Activated CD8-positive, alpha-beta T cell treated with anti-CD3 and anti-CD28 coated beads, Interleukin-2, amount 10 ng/mL, durations not matched to agents 7 days and 5 days (primary cell): ENCODE results near the gene MYL6B. TPM values are rescaled to one million over a fixed set of nuclear protein-coding genes. Genes with fewer than 3 reads are reported as not detected.
"Not testable (repeated sequence)": the region's sequence is repeated elsewhere in the genome, so short reads cannot be mapped to it uniquely, and the experiment has no call there.

ENCODE experiments used
- ATAC-seq: fragments of 150-1000 bp; cut with Tn5 transposase; one replicate; pipeline ENCODE4 v1.10.0; 2021; ENCODE audit warnings: moderate library complexity
- CTCF ChIA-PET: fragments of 350-600 bp; sonication (Branson Sonifier 250); formaldehyde crosslinking; loops from one replicate; lab custom pipeline; 2021; ENCODE audit warnings: antibody characterized with exemption; lab: Charles Lee
- POLR2A ChIA-PET: fragments of 350-600 bp; sonication (Branson Sonifier 250); formaldehyde crosslinking; loops from one replicate; lab custom pipeline; 2021; ENCODE audit warnings: antibody characterized with exemption; lab: Charles Lee
- DNase-seq: peaks from one replicate; pipeline ENCODE4 v3.0.0-alpha.2; 2020
- H3K27ac Mint-ChIP-seq: one replicate; pipeline ENCODE4 v1.8.0; 2021; ENCODE audit warnings: mild to moderate bottlenecking, mixed read lengths
- H3K27me3 Mint-ChIP-seq: one replicate; pipeline ENCODE4 v1.8.0; 2021; ENCODE audit warnings: low read depth, mixed read lengths
- H3K36me3 Mint-ChIP-seq: one replicate; pipeline ENCODE4 v1.8.0; 2021; ENCODE audit warnings: low read depth, mixed read lengths
- H3K4me1 Mint-ChIP-seq: one replicate; pipeline ENCODE4 v1.8.0; 2021; ENCODE audit warnings: low read depth, mixed read lengths
- H3K4me3 Mint-ChIP-seq: one replicate; pipeline ENCODE4 v1.8.0; 2021; ENCODE audit warnings: mild to moderate bottlenecking, mixed read lengths
- H3K9me3 Mint-ChIP-seq: one replicate; pipeline ENCODE4 v1.8.0; 2022; ENCODE audit warnings: mixed read lengths; ENCODE audit not compliant: insufficient read depth
- total RNA-seq, 2 experiments: library from RNA; stranded (reverse); gene quantifications; one replicate each; pipeline ENCODE4 v1.2.3, GENCODE V29; 2021

The MYL6B gene
- total RNA-seq, 2 experiments from 2014 or later: 60.0 to 60.7 TPM

- CTCF ChIA-PET: interaction anchor here (1.5 kb wide), 1 partner anchor 36 kb away, joined by 12 read pairs; the partner anchor contains the start of gene ZC3H10
- Mint-ChIP-seq H3K36me3 (peaks cover 30% of the 10 kb centered on the region), H3K27me3 (no peaks in the 10 kb centered on the region), H3K4me3 (peak overlapping the region; percentile 92), H3K27ac (peak overlapping the region; percentile 99), H3K4me1 (peaks cover 62% of the 10 kb centered on the region), H3K9me3 (no peaks in the 10 kb centered on the region)
- DNase-seq: no peak
- POLR2A ChIA-PET: interaction anchor here (0.5 to 2.9 kb wide), 6 partner anchors 13 to 70 kb away, joined by 3 to 17 read pairs (median 6); partner anchors contain the start of genes ESYT1 and ZC3H10
- ATAC-seq: no peak
Measured at GRCh38 chr12:56153678-56154065, 1.3 kb downstream of the MYL6B start.

- POLR2A ChIA-PET: interaction anchor here (1.0 to 2.9 kb wide), 5 partner anchors 11 to 37 kb away, joined by 3 to 17 read pairs (median 7); partner anchors contain the start of genes ESYT1 and ZC3H10
- no peak overlapping the region for H3K4me3 Mint-ChIP-seq
- ATAC-seq (no peak), DNase-seq (no peak)
- no peaks in the 10 kb centered on the region for H3K27me3 Mint-ChIP-seq
- peaks cover 66% of the 10 kb centered on the region for H3K4me1 Mint-ChIP-seq
- H3K27ac Mint-ChIP-seq: no peak overlapping the region
- peaks cover 36% of the 10 kb centered on the region for H3K36me3 Mint-ChIP-seq
- H3K9me3 Mint-ChIP-seq: no peaks in the 10 kb centered on the region
- CTCF ChIA-PET: interaction anchor here (1.5 to 1.6 kb wide), 2 partner anchors 35 to 36 kb away, joined by 5 to 12 read pairs; partner anchors contain the start of genes SMARCC2 and ZC3H10
Measured at GRCh38 chr12:56154246-56154771, 1.9 kb downstream of the MYL6B start.

- POLR2A ChIA-PET: interaction anchor here (0.9 to 2.9 kb wide), 6 partner anchors 12 to 37 kb away, joined by 3 to 17 read pairs (median 6); partner anchors contain the start of genes ESYT1, SMARCC2 and ZC3H10
Measured at GRCh38 chr12:56154818-56155217, 2.4 kb downstream of the MYL6B start.

GRCh38 chr12:56155256-56155845 lies 3.0 kb downstream of the MYL6B start:
- Mint-ChIP-seq H3K36me3 (peaks cover 43% of the 10 kb centered on the region), H3K9me3 (no peaks in the 10 kb centered on the region), H3K4me3 (peak overlapping the region; percentile 30), H3K27me3 (no peaks in the 10 kb centered on the region), H3K27ac (peak overlapping the region; percentile 48), H3K4me1 (peaks cover 70% of the 10 kb centered on the region)
- no peak for ATAC-seq
- ChIA-PET CTCF (interaction anchor here (1.2 to 2.6 kb wide), 4 partner anchors 27 to 108 kb away, joined by 3 to 13 read pairs (median 8); partner anchors contain the start of genes ESYT1, SMARCC2 and ZC3H10), POLR2A (interaction anchor here (0.6 to 2.9 kb wide), 6 partner anchors 12 to 38 kb away, joined by 3 to 17 read pairs (median 6); partner anchors contain the start of genes ESYT1, SMARCC2 and ZC3H10)
- no peak for DNase-seq

More at GRCh38 chr12:56154818-56155217, 2.4 kb downstream of the MYL6B start:
- ATAC-seq (no peak), DNase-seq (no peak)
- no peak overlapping the region for H3K4me3 Mint-ChIP-seq
- H3K27me3 Mint-ChIP-seq: no peaks in the 10 kb centered on the region
- peaks cover 68% of the 10 kb centered on the region for H3K4me1 Mint-ChIP-seq
- no peak overlapping the region for H3K27ac Mint-ChIP-seq
- no peaks in the 10 kb centered on the region for H3K9me3 Mint-ChIP-seq
- CTCF ChIA-PET: interaction anchor here (1.2 to 2.6 kb wide), 4 partner anchors 26 to 108 kb away, joined by 3 to 13 read pairs (median 8); partner anchors contain the start of genes ESYT1, SMARCC2 and ZC3H10
- H3K36me3 Mint-ChIP-seq: peaks cover 38% of the 10 kb centered on the region

- Mint-ChIP-seq H3K4me3 (peak overlapping the region; percentile 90), H3K36me3 (peaks cover 54% of the 10 kb centered on the region), H3K4me1 (peaks cover 69% of the 10 kb centered on the region), H3K27ac (peak overlapping the region; percentile 96)
- not testable (repeated sequence) for H3K27me3 Mint-ChIP-seq, H3K9me3 Mint-ChIP-seq, DNase-seq, ATAC-seq
- POLR2A ChIA-PET: interaction anchor here (0.8 kb wide), 1 partner anchor 30 kb away, joined by 3 read pairs; no protein-coding TSS in a partner anchor
- CTCF ChIA-PET: interaction anchor here (1.1 to 2.6 kb wide), 2 partner anchors 28 to 39 kb away, joined by 4 to 13 read pairs; partner anchors contain the start of genes ESYT1 and ZC3H10
Measured at GRCh38 chr12:56156464-56157200, 4.2 kb downstream of the MYL6B start.

GRCh38 chr12:56157201-56158028 lies 5.0 kb downstream of the MYL6B start:
- DNase-seq: peak; percentile 80
- CTCF ChIA-PET: interaction anchor here (1.1 to 8.3 kb wide), 4 partner anchors 29 to 39 kb away, joined by 4 to 74 read pairs (median 32); partner anchors contain the start of genes ESYT1, SMARCC2 and ZC3H10
- H3K36me3 Mint-ChIP-seq: peaks cover 62% of the 10 kb centered on the region

GRCh38 chr12:56158029-56158925 lies 5.9 kb downstream of the MYL6B start, which contains the start of gene MYL6:
MYL6 (plus strand) TSS chr12:56158359; CDS start chr12:56158402, 43 bp downstream.
- DNase-seq: peak; percentile 97
- Mint-ChIP-seq H3K27me3 (no peaks in the 10 kb centered on the region), H3K9me3 (no peaks in the 10 kb centered on the region), H3K4me3 (peak within 1 kb of the TSS; percentile 90), H3K27ac (peak within 1 kb of the TSS; percentile 96), H3K4me1 (peaks cover 61% of the 10 kb centered on the region), H3K36me3 (peaks cover 69% of the 10 kb centered on the region)
- POLR2A ChIA-PET: interaction anchor here (0.6 to 6.6 kb wide), 15 partner anchors 10 to 471 kb away, joined by 3 to 77 read pairs (median 3); partner anchors contain the start of genes ESYT1, SMARCC2 and ZC3H10
- ATAC-seq: peak; percentile 83
- CTCF ChIA-PET: interaction anchor here (0.6 to 8.3 kb wide), 6 partner anchors 17 to 205 kb away, joined by 3 to 74 read pairs (median 14); partner anchors contain the start of genes ESYT1, SMARCC2 and ZC3H10

More at GRCh38 chr12:56157201-56158028, 5.0 kb downstream of the MYL6B start:
- Mint-ChIP-seq H3K4me1 (peaks cover 68% of the 10 kb centered on the region), H3K4me3 (peak overlapping the region; percentile 90), H3K27ac (peak overlapping the region; percentile 96), H3K27me3 (no peaks in the 10 kb centered on the region), H3K9me3 (no peaks in the 10 kb centered on the region)
- ATAC-seq: peak; percentile 53
- POLR2A ChIA-PET: interaction anchor here (0.7 to 6.6 kb wide), 8 partner anchors 9 to 294 kb away, joined by 3 to 77 read pairs (median 4); partner anchors contain the start of genes ESYT1, SMARCC2 and ZC3H10

- Mint-ChIP-seq H3K27me3 (no peaks in the 10 kb centered on the region), H3K9me3 (no peaks in the 10 kb centered on the region), H3K4me1 (peaks cover 58% of the 10 kb centered on the region), H3K36me3 (peaks cover 76% of the 10 kb centered on the region), H3K4me3 (peak overlapping the region; percentile 90), H3K27ac (peak overlapping the region; percentile 96)
- POLR2A ChIA-PET: interaction anchor here (0.9 to 6.6 kb wide), 9 partner anchors 9 to 470 kb away, joined by 3 to 77 read pairs (median 6); partner anchors contain the start of genes ESYT1, SMARCC2 and ZC3H10
- CTCF ChIA-PET: interaction anchor here (1.0 to 8.3 kb wide), 5 partner anchors 16 to 40 kb away, joined by 3 to 74 read pairs (median 20); partner anchors contain the start of genes ESYT1, SMARCC2 and ZC3H10
- peak; percentile 3 for ATAC-seq
- DNase-seq: peak; percentile 52
Measured at GRCh38 chr12:56158926-56159461, 6.6 kb downstream of the MYL6B start.
